Hippocampal formation (tissue), 2 donors: ENCODE measurements around the gene SCAMP1.

ENCODE experiments used
- DNase-seq, 2 donors: peaks; one replicate each; lab custom pipeline; 2025; lab: John Stamatoyannopoulos, UW

Gene SCAMP1

GRCh38 chr5:78495800-78496199 lies 135.4 kb downstream of the SCAMP1 start:
- DNase-seq = no peak

- no peak for DNase-seq
These were observed 136.0 kb downstream of the SCAMP1 start for GRCh38 chr5:78496373-78496772.

GRCh38 chr5:78497573-78498533 lies 137.4 kb downstream of the SCAMP1 start:
- no peak for DNase-seq

- DNase-seq = no peak
These were observed 139.1 kb downstream of the SCAMP1 start for GRCh38 chr5:78499485-78499884.

- no peak for DNase-seq
These were observed 139.6 kb downstream of the SCAMP1 start for GRCh38 chr5:78500028-78500427.

GRCh38 chr5:78500871-78501270 lies 140.5 kb downstream of the SCAMP1 start:
- DNase-seq = no peak

GRCh38 chr5:78501411-78502352 lies 141.3 kb downstream of the SCAMP1 start:
- no peak for DNase-seq

- no peak for DNase-seq
These were observed 143.7 kb downstream of the SCAMP1 start for GRCh38 chr5:78503958-78504653.

GRCh38 chr5:78504704-78505677 lies 144.6 kb downstream of the SCAMP1 start:
- DNase-seq = peak; percentile 76 to 83

- no peak for DNase-seq
These were observed 145.4 kb downstream of the SCAMP1 start for GRCh38 chr5:78505860-78506259.

- peak in 1 of 2 donors; percentile 25 for DNase-seq
These were observed 146.0 kb downstream of the SCAMP1 start for GRCh38 chr5:78506261-78507024.

GRCh38 chr5:78507531-78507930 lies 147.1 kb downstream of the SCAMP1 start:
- no peak for DNase-seq

GRCh38 chr5:78508186-78508765 lies 147.9 kb downstream of the SCAMP1 start:
- DNase-seq = no peak

- peak in 1 of 2 donors; percentile 37 for DNase-seq
These were observed 148.9 kb downstream of the SCAMP1 start for GRCh38 chr5:78509145-78509865.

- DNase-seq = peak in 1 of 2 donors; percentile 58
These were observed 149.7 kb downstream of the SCAMP1 start for GRCh38 chr5:78509884-78510769.

GRCh38 chr5:78511121-78511906 lies 150.9 kb downstream of the SCAMP1 start:
- peak in 1 of 2 donors; percentile 45 for DNase-seq

- DNase-seq = no peak
These were observed 152.0 kb downstream of the SCAMP1 start for GRCh38 chr5:78512435-78512834.
